GM21619 (cell line): Measurements from ENCODE around the gene ST3GAL2.
"Not testable (repeated sequence)": the region's sequence is repeated elsewhere in the genome, so short reads cannot be mapped to it uniquely, and the experiment has no call there.

Experiments
- ATAC-seq: cut with Tn5 transposase; IDR thresholded peaks from one replicate; pipeline ENCODE4 v1.9.1; 2021; ENCODE audit not compliant: unreplicated experiment

The ST3GAL2 gene

DNA sequence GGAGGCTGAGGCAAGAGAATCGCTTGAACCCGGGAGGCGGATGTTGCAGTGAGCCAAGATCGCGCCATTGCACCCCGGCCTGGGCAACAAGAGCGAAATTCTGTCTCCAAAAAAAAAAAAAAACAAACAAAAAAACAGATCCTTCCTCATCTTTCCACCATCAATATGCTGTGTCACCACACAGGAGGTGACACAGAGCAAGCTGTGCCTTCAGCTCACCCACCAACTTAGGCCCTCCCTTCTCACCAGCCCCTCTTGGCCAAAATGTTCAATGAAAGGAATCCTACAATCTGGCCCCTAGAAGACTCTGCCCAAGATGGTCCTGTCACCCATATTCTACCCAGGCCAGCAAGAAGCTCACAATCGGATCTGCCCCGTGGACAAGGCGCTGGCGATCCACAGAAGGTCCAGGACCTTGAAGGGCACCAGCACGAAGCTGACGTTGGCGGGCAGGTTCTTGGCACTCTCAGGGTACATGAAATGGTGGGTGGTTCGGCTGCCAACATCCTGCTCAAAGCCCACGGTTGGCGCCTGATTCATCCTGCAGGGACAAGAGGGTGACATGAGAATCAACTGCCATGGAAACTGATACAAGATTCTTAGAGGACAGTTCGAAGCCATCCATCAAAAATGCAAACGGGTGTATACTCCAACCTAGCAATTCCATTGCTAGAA, 50.8 kb downstream of the ST3GAL2 start:
- ATAC-seq = no peak

GRCh38 chr16:70386289-70386986, 52.5 kb downstream of the ST3GAL2 start:
- not testable (repeated sequence) for ATAC-seq

- no peak for ATAC-seq
Measured at GRCh38 chr16:70383421-70383960, 55.4 kb downstream of the ST3GAL2 start.

GRCh38 chr16:70381604-70382342, 57.1 kb downstream of the ST3GAL2 start:
- no peak for ATAC-seq

DNA sequence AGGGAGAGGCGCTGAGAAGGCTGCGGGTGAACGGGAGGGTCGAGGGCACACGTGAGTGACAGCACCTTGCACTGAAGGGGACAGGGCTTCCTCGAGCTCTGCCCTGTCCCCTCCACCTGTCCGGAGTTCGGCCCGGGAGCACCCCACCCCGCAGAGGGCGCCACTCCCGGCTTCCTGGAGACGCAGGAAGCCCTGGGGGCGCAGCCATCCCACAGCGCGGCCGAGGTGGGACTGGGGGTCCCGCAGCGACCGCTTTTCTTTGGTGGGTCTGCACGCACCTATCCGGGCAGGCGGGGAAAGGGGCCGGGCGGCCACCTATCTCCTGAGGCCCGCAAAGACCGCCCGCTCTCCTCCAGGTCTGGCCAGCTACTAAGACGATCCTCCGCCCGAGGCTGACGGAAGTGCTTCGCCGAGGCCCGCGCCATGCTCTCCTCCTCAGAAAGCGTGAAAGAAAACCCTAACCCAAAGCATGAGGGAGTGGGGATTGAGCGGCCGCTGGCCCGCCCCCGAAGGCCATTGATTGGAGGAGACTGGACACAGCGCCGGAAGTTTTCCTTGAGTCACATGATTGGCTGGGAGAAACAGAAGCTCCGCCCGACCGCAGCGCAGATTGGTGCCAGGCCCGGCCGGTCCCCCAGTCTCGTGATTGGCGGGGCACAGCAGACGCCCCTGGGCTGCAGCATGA, 57.8 kb downstream of the ST3GAL2 start:
- peak; percentile 86 for ATAC-seq

- ATAC-seq = peak; percentile 14
Measured at GRCh38 chr16:70380248-70380918, 58.5 kb downstream of the ST3GAL2 start.

GRCh38 chr16:70378869-70379493, 59.9 kb downstream of the ST3GAL2 start:
- no peak for ATAC-seq

DNA sequence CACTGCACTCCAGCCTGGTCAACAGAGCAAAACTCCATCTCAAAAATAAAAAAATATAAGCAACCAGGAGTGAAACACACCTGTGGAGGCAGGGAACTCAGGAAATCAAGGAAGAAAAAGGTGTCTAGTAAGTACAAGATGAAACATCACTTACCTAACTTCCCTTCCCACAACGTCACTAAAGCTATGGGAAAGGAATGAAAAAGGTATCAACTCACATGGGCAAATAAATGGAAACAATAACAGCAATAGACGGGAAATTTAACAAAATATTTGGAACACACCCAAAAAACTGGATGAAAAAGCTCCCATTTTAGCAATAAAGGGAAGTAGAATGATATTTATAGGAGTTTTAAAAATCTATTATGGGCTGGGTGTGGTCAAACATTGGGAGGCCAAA, 61.1 kb downstream of the ST3GAL2 start:
- ATAC-seq = no peak

GRCh38 chr16:70375636-70376611, 63.0 kb downstream of the ST3GAL2 start:
- no peak for ATAC-seq

GRCh38 chr16:70374213-70374612, 64.7 kb downstream of the ST3GAL2 start:
- no peak for ATAC-seq

DNA sequence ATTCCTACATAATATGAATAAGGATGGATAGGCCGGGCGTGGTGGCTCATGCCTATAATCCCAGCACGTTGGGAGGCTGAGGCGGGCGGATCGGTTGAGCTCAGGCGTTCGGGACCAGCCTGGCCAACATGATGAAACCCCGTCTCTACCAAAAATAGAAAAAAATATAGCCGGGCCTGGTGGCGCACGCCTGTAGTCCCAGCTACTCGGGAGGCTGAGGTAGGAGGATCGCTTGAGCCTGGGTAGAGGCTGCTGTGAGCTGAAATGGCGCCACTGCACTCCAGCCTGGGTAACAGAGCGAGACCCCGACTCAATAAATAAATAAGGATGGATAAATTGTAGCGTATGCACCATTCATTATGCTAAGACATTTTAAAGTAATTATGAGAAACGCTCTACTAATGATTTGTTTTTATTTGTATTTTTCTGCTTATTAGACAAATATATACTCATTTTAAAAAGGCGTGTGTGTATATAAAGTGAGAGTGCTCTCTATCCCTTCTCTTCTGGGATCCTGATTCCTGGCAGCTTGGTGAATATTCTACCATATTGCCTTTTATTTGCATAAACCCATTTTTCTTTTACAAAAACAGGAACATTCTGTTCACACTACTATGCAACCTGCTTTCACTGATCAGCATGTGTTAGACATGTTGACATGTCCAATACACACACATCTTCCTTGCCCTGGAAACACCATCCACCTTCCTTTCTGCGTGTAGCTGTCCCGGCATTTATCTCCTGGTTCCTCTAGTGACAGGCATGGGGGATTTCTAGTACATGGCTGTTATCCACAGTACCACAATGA, 65.8 kb downstream of the ST3GAL2 start:
- no peak for ATAC-seq

- no peak for ATAC-seq
Measured at GRCh38 chr16:70370924-70371323, 68.0 kb downstream of the ST3GAL2 start.

GRCh38 chr16:70370145-70370544, 68.8 kb downstream of the ST3GAL2 start:
- not testable (repeated sequence) for ATAC-seq

DNA sequence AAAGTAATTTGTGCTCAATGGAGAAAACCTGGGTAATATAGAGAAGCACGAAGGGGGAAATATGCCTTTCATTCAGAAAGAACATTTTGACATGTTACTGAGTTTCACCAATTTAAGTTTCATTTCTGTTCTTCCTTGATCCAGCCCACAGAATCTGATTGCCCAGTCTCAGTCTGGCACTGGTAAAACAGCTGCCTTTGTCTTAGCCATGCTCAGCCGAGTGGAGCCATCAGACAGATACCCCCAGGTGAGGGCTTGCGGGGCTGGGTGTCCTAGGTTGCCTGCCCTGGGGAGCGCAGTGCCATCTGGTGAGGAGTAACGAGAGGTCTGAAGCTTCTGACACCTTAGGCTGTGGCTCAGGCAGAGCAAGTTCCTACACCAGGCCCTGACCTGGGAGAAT, 74.5 kb downstream of the ST3GAL2 start:
- ATAC-seq = no peak

GRCh38 chr16:70359552-70359951, 79.3 kb downstream of the ST3GAL2 start:
- ATAC-seq = no peak

- no peak for ATAC-seq
Measured at GRCh38 chr16:70349783-70350182, 89.1 kb downstream of the ST3GAL2 start.

DNA sequence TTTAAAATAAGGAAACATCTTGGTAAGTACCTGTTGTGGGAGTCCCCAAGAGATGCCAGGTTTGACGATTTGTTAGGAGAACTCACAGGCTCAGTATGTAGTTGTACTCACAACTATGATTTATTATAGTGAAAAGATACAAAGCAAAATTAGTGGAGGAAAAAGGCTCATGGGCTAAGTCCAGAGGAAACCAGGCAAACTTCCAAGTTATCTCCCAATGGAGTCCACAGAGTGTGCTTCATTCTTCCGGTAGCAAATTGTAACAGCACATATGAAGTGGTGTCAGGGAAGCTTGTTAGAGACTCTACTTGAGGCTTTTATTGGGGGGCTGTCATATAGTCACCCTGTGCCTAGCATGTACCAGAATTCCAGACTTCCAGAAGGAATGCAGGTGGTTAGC, 89.9 kb downstream of the ST3GAL2 start:
- no peak for ATAC-seq

DNA sequence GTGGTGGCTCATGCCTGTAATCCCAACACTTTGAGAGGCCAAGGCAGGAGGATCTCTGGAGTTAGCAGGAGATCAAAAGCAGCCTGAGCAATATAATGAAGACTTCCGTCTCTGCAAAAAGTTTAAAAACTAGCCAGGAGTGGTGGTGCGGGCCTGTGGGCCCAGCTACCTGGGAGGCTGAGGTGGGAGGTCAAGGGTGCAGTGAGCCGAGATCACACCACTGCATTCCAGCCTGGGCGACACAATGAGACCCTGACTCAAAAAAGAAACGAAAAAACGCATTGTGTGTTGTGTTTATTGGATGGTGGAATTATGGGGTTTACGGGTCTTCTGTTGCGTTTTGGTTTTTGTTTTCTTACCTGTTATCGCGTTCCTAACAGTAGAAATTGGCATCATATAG, 93.1 kb downstream of the ST3GAL2 start:
- ATAC-seq = no peak
